ENCODE data around the gene KIF2A. TPM values are rescaled to one million over a fixed set of nuclear protein-coding genes. Genes with fewer than 3 reads are reported as not detected.

The KIF2A gene
- total and polyA plus RNA-seq, 2 of the 8 experiments (the other 6 are each of a cell fraction or from before 2014, with no cell fraction given): 18.4 to 97.1 TPM

- TF ChIP-seq MAFK (IDR thresholded peaks at IDR 0.05; ENCODE audit: low read depth, low read length): no peak
Measured at GRCh38 chr5:62372600-62372999, 66.6 kb downstream of the KIF2A start (continued).

All from H1 (cell line).